ENCODE results near the gene KNSTRN.

The KNSTRN gene

DNA sequence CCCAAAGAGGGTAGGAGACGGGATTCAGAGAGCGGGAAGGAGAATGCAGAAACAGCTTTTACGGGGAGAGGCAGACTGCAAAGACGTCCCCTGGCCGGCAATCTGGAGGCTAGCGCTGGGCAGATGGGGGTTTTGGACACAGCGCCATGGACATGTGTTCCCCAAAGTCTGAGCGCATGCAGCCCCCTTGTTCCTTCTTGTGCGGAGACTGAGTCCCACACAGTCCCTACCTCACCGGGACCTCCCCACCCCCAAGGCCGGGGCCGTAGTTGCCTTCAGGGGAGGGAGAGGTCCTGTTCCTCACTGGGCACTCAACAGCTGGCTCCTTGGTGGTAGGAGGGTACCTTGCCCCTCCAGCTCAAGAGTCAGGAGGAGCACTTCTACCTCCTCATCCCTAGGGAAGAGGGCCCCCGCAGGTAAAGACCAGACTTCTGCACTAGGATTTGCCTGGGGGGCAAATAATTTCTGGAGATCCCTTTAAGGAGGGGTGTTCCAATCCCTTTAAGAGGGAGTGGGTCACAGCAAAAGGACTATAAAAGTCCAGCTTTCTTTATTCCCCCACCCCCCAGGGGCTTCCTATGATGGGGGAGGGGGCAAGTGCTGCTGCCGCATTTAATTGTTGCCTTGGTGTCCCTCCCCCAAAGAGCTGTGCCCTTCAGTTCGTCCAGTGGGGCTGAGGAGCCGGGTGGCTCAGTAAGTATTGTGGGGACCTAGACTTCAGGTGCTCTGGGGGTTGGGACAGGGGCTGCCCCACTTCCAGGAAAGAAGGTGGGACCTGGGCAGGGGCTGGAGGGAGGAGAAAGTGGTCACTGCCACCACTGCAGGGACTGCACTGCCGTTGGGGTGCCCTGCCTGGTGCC is 54.6 kb downstream of the KNSTRN start:
- no peak for DNase-seq

DNA sequence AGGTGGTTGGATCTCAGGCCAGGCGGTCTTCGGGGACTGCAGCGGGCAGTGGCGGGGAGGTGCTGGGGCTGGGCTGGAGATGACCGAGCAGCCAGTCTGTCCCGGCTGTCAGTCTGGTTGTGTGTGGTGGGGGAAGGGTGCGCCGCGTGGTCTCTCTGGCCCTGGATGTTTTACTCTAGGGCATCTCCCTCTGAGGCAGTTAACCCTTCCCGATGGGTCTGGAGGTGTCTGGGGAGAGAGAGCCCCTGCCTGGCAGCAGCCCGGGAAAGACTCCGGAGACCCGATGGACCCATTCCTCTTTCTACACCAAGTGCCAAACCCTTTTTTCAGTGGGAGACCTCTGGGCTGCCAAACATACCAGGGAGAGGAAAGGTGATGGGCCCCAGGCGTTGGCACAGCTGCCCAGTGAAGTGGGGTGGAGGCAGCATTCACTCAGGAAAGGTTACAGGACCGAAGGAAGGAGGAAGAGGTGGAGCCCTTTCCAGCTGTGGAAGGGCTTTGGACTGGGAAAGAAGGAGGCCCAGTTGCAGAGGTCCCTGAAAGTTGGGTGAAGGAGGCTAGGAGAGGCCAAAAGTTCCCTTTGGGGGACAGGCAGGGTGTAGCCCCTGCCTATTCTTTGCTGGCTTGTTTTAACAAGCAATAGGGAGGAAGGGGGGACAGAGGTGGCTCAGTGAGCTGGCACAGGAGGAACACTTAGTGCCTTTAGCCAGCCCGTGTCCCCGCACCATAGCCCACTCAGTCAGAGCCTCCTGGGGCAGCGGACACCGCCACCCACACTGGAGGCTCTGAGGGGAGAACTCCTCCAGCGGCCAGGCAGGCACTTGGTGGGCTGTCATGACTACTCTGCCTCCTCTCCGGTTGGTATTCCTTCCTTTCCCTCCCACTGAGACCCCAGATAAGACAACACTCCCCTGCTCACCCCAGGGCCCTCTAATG is 55.5 kb downstream of the KNSTRN start:
- no peak for DNase-seq

DNA sequence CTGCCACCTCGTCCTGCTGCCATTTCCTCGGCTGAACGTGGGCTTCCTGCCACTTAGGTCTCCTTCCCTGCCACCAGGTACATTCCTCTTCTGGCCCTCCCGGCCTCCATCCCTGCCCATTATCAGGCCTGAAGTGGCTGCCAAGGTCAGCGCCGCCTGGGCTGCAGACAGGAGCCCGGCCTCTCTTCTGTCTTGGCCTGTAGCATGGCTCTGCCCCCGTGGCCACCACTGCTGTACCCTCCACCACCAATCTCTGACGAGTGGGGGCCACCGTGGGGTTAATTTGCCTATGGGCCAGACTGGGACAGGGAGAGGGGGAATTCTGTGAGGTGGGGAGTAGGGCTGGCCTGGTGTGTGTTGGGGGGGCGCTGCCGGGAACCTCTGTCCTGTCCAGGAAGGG is 56.2 kb downstream of the KNSTRN start:
- DNase-seq, result no peak

DNA sequence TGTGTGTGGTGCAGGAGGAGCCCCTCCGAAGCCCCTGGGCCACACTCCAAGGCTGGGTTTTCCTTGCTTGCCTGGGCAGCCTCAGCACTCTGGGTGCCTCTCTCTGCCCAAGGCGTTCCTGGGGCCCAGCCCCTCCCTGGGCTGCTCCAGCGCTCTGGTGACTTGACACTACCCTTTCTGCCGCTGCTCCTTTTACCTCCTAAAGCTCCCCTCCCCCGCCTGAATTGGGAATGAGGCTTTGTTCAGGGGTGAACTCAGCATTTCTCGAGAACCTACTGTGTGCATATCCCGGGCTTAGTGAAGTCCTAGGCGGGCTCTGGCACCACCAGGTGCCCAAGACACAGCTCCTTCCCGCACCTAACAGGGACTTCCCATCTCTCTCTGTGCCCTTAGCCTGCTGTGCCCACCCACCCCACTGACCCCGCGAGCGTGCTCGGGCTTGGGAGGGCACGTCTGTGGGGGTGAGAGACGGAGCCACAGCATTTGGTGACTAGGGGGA is 57.0 kb downstream of the KNSTRN start:
- DNase-seq, result no peak

DNA sequence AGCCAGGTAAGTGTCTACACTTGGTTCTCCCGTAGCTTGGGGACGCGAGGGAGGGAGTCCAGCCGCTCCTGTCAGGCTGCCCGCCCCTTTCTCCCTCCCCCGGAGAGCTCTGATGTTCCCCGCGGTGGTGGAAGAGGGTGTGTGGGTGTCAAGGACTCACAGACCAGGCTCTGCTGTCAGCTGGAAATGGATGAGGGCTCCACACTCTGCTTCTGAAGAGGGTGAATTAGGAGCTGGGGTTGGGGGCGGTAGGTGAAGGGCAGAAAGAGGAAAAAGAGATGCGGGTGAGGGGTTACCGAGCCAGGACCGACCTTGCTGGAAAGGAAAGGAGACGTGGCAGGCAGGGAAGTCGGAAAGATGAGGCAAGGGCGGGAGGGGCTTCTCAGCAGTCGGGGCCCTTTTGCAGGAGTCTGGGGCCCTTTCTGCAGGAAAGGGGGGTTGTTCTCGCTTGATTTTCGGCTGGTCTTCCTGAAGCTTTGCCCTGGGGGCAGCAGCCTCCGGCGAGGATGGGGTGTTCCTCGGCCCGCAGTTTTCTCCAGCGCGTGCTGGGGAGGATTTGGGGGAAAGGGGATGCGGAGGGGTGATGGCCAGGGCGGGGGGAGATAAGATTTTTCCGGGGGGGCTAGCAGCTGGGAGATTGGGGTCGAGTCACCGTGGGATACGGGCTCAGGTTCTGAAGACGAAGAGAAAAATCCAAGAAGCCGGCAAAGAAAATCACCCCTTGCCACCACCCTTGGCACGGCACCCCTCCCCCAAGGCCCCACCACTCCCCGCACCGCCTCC is 57.6 kb downstream of the KNSTRN start:
- peak in 1 of 2 donors; percentile 32 for DNase-seq

DNA sequence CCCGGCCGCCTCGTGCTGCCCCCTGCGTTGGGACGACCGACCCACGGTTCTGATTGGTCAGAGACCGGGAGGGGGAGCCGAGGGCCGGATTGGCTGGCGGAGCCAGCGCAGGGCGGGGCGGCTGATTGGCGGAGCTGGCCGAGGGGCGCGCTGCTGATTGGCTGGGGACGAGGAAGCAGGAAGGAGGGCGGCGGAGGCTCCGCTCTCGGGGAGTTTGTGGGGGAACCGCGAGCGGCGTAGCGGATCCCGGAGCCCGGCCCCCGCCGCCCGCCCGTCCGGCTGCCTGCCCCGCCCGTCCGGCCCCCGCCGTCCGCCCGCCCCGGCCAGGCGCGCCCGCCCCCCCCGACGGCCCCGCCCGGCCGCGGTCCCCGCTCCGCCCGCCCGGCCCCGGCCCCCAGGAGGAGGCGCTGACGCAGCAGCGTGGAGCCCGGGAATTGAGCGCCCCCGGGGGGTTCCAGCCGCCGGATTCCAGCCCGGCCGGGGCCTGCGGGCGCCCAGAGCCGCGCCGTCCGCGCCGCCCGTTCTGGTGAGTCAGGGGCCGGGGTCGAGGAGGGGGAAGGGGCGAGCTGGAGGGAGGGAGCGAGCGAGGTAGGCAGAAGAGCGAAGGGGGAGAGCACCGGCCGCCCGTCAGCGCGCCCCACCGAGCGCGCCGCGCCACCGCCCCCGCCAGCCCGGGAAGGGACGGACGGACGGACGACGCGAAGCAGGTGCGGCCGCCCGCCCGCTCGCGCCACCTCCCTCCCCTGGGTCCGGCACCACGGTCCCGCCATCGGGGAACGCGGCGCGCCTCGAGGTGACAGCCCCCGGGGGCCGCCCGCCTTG is 58.4 kb downstream of the KNSTRN start, which contains the start of gene BAHD1:
Gene BAHD1, plus strand, starts transcription at position 211 of the 822 bp plus-strand sequence. CDS start 17,512 bp downstream, outside the sequence.
- DNase-seq, result peak; percentile 95 to 96

DNA sequence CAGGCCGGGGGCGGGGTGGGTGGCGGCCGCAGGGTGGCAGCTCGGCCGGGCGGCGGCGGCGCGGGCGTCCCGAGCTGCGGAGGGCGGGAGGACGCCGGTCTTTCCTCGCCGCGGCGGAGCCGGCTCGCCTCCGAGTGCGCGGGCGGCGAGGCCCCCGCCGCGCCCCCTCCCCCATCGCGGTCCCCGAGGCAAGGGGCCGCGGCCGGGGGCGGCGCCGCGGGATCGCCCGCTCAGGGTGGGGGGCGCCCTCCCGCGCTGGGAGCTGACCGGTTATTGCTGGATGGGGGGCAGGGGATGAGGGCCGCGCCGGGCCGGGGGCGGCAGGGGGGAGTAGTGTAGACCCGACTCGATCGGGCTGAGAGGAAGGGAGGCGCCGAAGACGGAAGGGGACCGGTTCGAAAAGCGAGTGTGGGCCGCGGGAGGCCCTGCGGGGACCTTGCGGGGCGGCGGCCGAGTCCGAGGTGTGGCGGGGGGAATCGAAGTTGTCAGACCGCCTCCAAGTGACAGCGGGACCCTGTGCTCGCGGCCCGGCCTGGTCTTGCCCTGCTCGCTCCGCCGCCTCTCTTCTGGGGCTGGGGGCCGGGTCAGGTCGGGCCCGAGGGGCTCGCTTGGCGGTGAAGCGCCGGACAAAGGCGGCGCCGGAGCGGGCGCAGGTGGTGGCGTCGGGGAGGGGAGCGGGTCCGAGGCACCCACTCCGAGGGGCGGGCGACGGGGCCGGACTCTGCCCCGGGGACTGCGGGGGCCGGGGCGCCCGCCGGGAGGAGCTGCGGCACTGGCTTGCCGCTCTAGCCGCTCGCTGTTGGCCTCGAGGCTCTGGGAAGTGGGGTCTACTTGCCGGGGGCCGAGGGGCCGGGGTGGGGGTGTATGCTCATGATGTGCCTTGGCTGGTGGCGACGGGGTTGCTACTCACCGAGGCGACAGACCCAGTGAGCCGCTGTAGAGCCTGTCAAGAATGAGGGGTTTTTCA is 59.3 kb downstream of the KNSTRN start:
- peak in 1 of 2 donors; percentile 22 for DNase-seq

DNA sequence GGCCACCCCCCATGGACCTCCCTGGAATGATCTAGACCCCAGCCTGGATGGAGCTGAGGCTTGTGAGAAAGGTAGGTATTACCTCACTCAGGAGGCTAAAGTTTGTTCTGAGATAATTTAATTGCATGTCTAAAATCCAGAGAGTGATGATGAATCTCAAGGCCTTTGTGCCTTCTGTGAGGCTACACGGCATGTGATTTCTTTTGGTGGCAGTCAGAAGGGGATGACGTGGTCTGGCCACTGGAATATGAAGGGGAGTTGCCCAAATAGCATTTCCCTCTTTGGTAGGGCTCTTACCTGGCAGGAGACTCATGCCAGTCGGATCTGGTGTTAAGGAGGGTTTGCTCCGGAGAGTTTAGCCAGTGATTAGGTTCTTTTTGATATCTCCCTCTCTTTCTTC is 60.7 kb downstream of the KNSTRN start:
- DNase-seq, result no peak

DNA sequence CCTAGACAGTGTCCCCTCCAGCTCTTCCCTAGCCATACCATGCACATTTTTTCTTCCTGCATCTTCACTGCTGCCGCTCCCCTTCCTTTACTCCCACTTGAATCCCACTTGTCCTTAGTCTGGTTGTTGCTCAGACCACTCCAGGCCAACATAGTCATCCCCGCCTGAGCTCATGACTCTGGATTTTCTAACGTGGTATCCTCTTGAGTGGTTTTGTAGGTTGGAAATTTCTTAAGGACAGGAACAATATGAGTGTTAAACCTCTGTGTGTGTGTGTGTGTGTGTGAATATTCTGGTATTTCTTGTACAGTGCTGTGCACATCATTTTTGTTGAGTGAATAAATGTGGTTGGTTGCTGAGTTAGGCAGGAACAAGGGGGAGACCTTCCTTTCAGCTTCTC is 61.3 kb downstream of the KNSTRN start:
- no peak for DNase-seq
